GM12872 (cell line): ENCODE results near the gene RPS6KA3.

Experiments used
- CTCF ChIP-seq: IDR thresholded peaks from 3 replicates; pipeline ENCODE4 v1.5.1; 2011; ENCODE audit warnings: low read depth, mild to moderate bottlenecking, low read length, moderate library complexity; ENCODE audit not compliant: insufficient read depth

Gene RPS6KA3

DNA sequence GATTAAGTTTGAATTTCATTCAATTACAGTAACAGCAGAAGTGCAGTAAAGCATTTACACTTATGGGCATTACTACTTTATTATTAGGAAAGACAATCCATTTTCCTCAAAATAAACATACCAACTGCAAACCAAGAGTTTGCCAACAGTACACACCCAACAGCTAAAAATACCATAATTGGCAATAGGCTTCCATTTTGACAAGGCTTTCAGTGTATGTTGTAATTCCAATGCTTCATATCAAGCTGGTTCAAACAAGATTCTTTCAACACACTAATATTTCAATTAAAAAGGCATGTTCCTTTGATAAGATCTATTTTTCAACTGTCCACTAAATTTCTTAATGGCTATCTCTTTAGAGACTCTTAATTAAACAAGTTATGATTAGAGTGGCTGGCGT is 137.2 kb downstream of the RPS6KA3 start:
- TF ChIP-seq CTCF, result no peak

DNA sequence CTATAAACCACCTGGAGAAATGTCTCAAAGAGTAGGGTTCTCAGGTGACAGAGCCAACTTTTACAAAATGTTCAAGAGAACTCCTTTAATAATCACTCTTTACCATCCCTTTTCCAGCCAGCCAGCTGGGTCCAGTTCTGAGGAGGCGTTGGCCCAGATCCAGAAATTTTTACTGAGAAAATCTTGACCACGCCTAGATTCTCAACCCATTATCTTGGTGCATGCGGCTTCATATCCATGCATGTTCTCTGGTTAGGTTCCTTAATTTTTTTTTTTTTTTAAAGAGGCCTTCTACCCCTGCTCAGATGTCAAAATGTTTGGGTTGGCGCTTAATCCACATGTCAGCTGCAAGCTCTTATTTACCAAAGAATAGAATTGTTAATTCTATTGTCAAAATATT is 138.0 kb downstream of the RPS6KA3 start:
- no peak for TF ChIP-seq CTCF

- no peak for TF ChIP-seq CTCF
Observed at GRCh38 chrX:20124964-20125363, 141.7 kb downstream of the RPS6KA3 start.

- no peak for TF ChIP-seq CTCF
Observed at GRCh38 chrX:20118065-20118824, 148.5 kb downstream of the RPS6KA3 start.

DNA sequence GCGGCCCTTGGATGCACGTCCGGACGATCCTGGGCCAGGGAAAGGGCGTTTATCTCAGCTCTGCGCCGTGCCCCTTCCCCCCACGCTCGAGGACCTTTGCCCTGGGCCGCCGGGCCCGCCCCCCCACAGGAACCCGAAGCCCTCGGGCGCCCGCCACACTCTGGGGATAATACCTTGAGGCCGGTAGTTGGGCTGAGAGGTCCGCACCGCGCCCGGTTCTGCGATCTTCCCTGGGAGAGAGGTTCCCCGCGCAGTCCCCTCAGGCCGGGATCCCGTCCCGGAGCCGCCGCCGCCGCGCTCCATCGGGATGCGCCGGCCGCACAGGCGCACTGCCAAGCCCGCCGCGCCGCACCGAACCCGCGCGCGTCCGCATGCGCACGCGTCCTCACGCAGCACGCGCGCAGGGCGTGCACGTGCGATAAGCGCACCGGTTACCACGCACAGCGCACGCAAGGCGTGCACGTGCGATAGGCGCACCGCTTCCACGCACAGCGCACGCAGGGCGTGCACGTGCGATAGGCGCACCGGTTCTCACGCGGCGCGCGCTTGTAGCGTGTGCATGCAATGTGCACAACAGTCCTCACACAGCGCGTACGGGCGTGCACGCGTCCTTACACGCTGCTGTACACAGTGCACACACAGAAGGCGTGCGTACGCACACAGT is 150.0 kb downstream of the RPS6KA3 start, which contains the start of gene MAP7D2:
Gene MAP7D2, minus strand, starts transcription at position 331 of the 664 bp plus-strand sequence. Its CDS starts 28 bp downstream, at position 303.
- no peak for TF ChIP-seq CTCF

DNA sequence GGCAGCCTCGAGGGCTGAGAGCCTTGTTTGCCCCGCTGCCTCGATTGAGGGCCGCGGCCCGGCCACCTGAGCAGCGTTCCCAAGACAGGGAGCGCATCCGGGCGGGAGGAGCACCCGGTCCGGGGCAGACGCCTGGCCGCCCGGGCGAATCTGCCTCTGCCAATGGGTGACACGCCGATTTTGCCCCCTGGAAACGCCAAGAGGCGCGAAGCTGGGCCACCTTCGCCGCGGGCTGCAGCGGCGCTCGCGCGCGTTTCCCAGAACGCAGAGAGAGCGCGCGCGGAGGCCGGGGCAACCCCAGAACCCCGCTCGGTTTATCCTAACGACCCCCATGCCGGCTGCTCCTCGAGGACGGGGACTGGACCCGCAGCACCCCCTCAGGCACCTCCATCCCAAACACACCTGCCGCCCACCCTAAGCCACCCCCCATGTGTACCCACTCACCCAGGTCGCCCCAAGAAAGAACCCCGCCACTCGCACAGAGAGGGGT is 150.6 kb downstream of the RPS6KA3 start:
- no peak for TF ChIP-seq CTCF

GRCh38 chrX:20112022-20112774 is 154.5 kb downstream of the RPS6KA3 start:
- no peak for TF ChIP-seq CTCF
